Right atrium auricular region (tissue), 2 donors: Measurements from ENCODE around the gene MAP2K6. TPM values are rescaled to one million over a fixed set of nuclear protein-coding genes. Genes with fewer than 3 reads are reported as not detected.

Experiments used
- DNase-seq: peaks from one replicate; pipeline ENCODE4 v3.0.0-alpha.2; 2019; ENCODE audit warnings: low spot score
- H3K27ac ChIP-seq, 2 donors: fragments of 200-600 bp; sonication (generic); 1 replicate in 1 of 2; 2 replicates in 1 of 2; pipeline ENCODE4 v1.5.1; 2016 to 2019
- H3K27me3 ChIP-seq, 2 donors: fragments of 200-600 bp; sonication (generic); one replicate each; pipeline versions ENCODE4 v1.5.1 to v1.6.0; 2017 to 2019
- H3K36me3 ChIP-seq: fragments of 200-600 bp; sonication (generic); one replicate; pipeline ENCODE4 v1.5.1; 2016
- H3K4me1 ChIP-seq, 2 donors: fragments of 200-600 bp; sonication (generic); one replicate each; pipeline versions ENCODE4 v1.5.1 to v1.6.0; 2017 to 2019
- H3K4me3 ChIP-seq, 2 donors: fragments of 200-600 bp; sonication (generic); 1 replicate in 1 of 2; 2 replicates in 1 of 2; pipeline ENCODE4 v1.5.1; 2017 to 2019; ENCODE audit warnings: mild to moderate bottlenecking in 1 of 2, moderate library complexity in 1 of 2
- H3K9me3 ChIP-seq, 2 donors: fragments of 200-600 bp; sonication (generic); one replicate each; pipeline ENCODE4 v1.5.1; 2019
- CTCF ChIP-seq, 2 donors: fragments of 200-600 bp; sonication (generic); IDR thresholded peaks; one replicate each; pipeline ENCODE4 v1.5.1; 2019; ENCODE audit warnings: antibody characterized with exemption in 2 of 2
- total RNA-seq, 2 donors: library from RNA; depleted of rRNA; stranded (reverse); fragments of >200 nt; gene quantifications; one replicate each; pipeline ENCODE4 v1.1.0, GENCODE V29; 2016

The MAP2K6 gene
- total RNA-seq, 2 donors from 2014 or later = 0.90 to 5.3 TPM

GRCh38 chr17:69468207-69468606 is 53.7 kb downstream of the MAP2K6 start:
- no peak for DNase-seq
- no peaks in the 10 kb centered on the region for H3K9me3 ChIP-seq
- H3K27me3 ChIP-seq = no peaks in the 10 kb centered on the region
- TF ChIP-seq CTCF (IDR thresholded peaks at IDR 0.05) = no peak
- H3K4me1 ChIP-seq = no peaks in the 10 kb centered on the region
- no peaks in the 10 kb centered on the region for H3K36me3 ChIP-seq
- H3K27ac ChIP-seq = no peak overlapping the region
- H3K4me3 ChIP-seq = no peak overlapping the region

- Histone ChIP-seq H3K4me3 (no peak overlapping the region), H3K4me1 (peaks cover 0 to 13% of the 10 kb centered on the region in 2 donors), H3K36me3 (no peaks in the 10 kb centered on the region), H3K27ac (no peak overlapping the region), H3K27me3 (no peaks in the 10 kb centered on the region), H3K9me3 (no peaks in the 10 kb centered on the region)
- no peak for TF ChIP-seq CTCF (IDR thresholded peaks at IDR 0.05)
- DNase-seq = no peak
Observed at GRCh38 chr17:69470702-69471101, 56.2 kb downstream of the MAP2K6 start.

GRCh38 chr17:69471406-69471805 is 56.9 kb downstream of the MAP2K6 start:
- Histone ChIP-seq H3K27ac (no peak overlapping the region), H3K9me3 (no peaks in the 10 kb centered on the region), H3K4me1 (peaks cover 0 to 13% of the 10 kb centered on the region in 2 donors), H3K27me3 (no peaks in the 10 kb centered on the region), H3K4me3 (no peak overlapping the region), H3K36me3 (no peaks in the 10 kb centered on the region)
- TF ChIP-seq CTCF (IDR thresholded peaks at IDR 0.05) = no peak
- DNase-seq = no peak

GRCh38 chr17:69473841-69474831 is 59.6 kb downstream of the MAP2K6 start:
- Histone ChIP-seq H3K4me3 (no peak overlapping the region), H3K27me3 (no peaks in the 10 kb centered on the region), H3K9me3 (no peaks in the 10 kb centered on the region), H3K27ac (no peak overlapping the region), H3K4me1 (peaks cover 0 to 13% of the 10 kb centered on the region in 2 donors), H3K36me3 (no peaks in the 10 kb centered on the region)
- no peak for TF ChIP-seq CTCF (IDR thresholded peaks at IDR 0.05)
- DNase-seq = no peak

GRCh38 chr17:69477204-69477902 is 62.9 kb downstream of the MAP2K6 start:
- H3K27me3 ChIP-seq = no peaks in the 10 kb centered on the region
- H3K9me3 ChIP-seq = no peaks in the 10 kb centered on the region
- H3K36me3 ChIP-seq = no peaks in the 10 kb centered on the region
- DNase-seq = no peak
- no peak for TF ChIP-seq CTCF (IDR thresholded peaks at IDR 0.05)
- no peak overlapping the region for H3K4me3 ChIP-seq
- peaks cover 0 to 13% of the 10 kb centered on the region in 2 donors for H3K4me1 ChIP-seq
- no peak overlapping the region for H3K27ac ChIP-seq
